GM21825 (cell line): ENCODE results near the gene TMEM86B.
"Not testable (repeated sequence)": the region's sequence is repeated elsewhere in the genome, so short reads cannot be mapped to it uniquely, and the experiment has no call there.

ENCODE experiments used
- ATAC-seq: cut with Tn5 transposase; IDR thresholded peaks from one replicate; pipeline ENCODE4 v1.9.1; 2021; ENCODE audit warnings: mild to moderate bottlenecking, moderate library complexity; ENCODE audit not compliant: unreplicated experiment

The TMEM86B gene

DNA sequence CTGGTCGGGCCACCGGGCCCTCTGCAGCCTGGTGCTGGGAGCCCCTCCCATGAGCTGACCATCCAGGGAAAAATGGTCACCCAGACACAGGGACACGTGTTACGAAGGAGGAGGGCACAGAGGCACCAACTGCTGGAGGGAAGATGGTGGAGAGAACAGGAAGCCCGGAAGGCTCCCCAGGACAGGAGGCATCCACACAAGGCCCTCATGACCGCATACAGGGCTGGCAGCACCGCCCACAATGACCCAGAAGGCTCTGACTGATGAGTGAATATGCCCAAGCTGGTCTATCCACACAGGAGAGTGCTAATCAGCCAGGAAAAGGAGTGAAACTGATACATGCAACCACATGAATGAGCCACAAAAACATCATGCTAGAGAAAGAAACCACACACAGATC lies 14.0 kb upstream of the TMEM86B start:
- no peak for ATAC-seq

DNA sequence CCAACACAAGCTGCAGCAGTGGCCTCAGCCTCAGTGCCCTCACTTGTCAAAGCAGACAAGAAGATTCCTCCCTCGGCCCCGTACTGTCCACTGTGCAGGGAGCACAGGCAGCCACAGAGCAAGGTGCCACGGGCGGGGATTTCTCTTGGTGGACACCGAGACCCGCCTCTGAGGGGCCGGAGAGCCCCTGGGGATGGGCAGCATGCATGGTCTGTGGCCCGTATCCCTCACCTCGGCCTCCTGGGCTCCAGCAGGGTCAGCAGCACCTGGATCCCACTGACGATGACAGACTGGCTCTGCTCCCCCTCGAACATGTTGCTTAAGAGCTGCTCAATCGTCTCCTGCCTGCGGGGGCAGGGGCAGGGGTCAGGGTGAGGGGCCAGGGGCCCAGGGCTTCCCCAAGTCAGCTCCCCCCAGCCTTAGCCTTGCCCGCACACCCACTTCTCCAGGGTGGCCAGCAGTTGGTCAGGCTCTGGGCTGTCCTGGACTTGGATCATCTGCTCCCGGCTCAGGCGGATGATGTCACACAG lies 13.4 kb upstream of the TMEM86B start:
- ATAC-seq, result no peak

GRCh38 chr19:55241143-55241934 lies 12.8 kb upstream of the TMEM86B start:
- no peak for ATAC-seq

DNA sequence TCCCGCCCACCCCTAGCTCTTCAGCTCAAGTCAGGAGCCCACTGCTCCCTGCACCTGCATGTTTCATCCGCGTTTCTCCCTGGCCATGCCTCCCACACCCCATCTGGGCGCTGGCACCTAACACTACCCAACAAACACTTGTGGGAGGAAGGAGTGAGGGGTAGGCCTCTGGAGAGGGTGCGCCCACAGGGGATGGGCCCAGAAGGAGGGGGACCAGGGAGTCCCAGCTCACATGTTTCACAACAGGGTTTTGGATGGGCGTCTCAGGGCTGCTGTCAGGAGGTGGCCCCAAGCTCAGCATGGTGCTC lies 12.1 kb upstream of the TMEM86B start:
- no peak for ATAC-seq

- ATAC-seq, result no peak
Observed at GRCh38 chr19:55239004-55239403, 10.4 kb upstream of the TMEM86B start.

GRCh38 chr19:55238030-55238429 lies 9.5 kb upstream of the TMEM86B start:
- no peak for ATAC-seq

DNA sequence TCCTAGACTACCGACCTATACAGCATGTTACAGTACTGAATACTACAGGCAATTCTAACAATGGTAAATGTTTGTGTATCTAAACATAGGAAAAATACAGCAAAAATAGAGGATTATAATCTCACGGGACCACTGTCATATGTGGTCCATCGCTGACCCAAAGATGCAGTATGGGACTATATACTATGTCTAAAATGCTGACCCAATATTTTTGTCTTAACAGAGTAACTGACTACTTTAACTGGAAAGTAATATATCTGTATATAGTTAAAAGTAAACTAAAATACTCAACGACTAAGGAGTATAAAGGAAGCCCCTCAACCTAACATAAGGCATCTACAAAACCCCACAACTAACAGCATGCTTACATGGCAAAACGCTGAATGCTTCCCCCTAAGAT lies 4.4 kb upstream of the TMEM86B start:
- ATAC-seq, result no peak

DNA sequence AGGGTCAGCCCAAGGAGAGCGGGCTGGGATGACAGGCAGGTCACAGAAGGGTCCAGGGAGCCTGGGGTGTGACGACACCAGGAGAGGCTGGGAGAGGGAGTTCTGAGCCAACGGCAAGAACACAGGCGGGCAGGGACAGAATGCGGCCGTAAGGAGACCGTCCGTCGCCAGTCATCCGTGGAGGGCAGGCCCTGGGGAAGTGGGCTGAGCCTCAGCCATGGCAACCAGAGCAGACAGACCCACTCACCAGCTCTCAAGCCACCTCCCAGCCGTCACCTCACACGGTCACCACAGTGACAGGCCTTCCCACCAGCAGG lies 3.7 kb upstream of the TMEM86B start:
- ATAC-seq, result no peak

GRCh38 chr19:55231391-55232285 lies 3.1 kb upstream of the TMEM86B start:
- no peak for ATAC-seq

GRCh38 chr19:55230780-55231179 lies 2.2 kb upstream of the TMEM86B start:
- ATAC-seq, result no peak

DNA sequence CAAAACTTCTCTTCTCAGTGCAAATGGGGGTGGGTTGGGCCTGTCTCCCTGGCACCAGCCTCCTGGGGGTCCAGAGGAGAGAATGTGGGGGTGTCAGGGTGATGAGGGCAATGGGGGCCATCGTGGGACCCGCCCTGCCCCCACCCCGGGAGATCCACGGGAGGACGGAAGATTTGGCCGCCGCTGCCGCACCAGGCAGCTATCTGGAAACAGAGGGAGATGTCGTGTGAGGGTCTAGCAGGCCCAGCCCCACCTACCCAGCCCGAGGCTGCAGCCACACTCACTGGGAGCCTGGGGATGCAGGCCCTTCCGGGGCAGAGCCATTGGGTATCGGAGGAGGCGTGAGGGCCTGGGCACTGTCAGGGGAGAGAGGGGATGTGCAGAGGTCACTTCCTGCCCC lies 1.8 kb upstream of the TMEM86B start:
- ATAC-seq, result no peak

GRCh38 chr19:55229789-55230182 lies 1.2 kb upstream of the TMEM86B start:
- ATAC-seq, result no peak

GRCh38 chr19:55229145-55229788 lies 704 bp upstream of the TMEM86B start:
- ATAC-seq, result no peak

- no peak for ATAC-seq
Observed at GRCh38 chr19:55228015-55228391, 560 bp downstream of the TMEM86B start.

- ATAC-seq, result no peak
Observed at GRCh38 chr19:55227241-55228014, 1.1 kb downstream of the TMEM86B start.

DNA sequence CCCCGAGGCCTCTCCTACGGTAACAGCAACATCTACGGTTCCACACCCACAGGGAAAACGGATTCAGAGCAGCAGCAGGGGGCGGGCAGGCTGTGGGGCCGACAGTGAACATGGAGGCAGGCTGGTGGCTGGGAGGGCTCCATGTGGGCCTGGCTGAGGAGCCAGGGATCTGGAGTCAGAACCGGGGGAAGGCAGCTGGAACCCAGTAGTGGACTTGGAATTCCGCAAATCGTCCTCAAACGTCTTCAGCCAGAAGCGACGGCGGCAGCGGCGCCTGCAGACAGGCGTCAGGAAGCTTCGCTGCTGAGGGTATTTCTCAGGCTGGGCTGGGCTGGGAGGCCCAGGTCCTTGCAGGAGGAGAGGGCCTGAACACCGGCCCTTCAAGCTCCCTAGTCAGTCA lies 1.8 kb downstream of the TMEM86B start:
- no peak for ATAC-seq

- no peak for ATAC-seq
Observed at GRCh38 chr19:55226273-55226672, 2.3 kb downstream of the TMEM86B start.

GRCh38 chr19:55225415-55225958 lies 3.1 kb downstream of the TMEM86B start:
- ATAC-seq, result no peak

GRCh38 chr19:55224679-55225414 lies 3.7 kb downstream of the TMEM86B start:
- ATAC-seq, result not testable (repeated sequence)
